ENCODE measurements around the gene ZNF385B. TPM values are rescaled to one million over a fixed set of nuclear protein-coding genes. Genes with fewer than 3 reads are reported as not detected.

The ZNF385B gene
- total RNA-seq, 6 experiments from 2014 or later, result 0.08 to 0.26 (median 0.22) TPM; not detected in 1

GRCh38 chr2:179661986-179662385, 199.4 kb downstream of the ZNF385B start:
- Mint-ChIP-seq H3K36me3 (ENCODE audit: low read depth) (no peaks in the 10 kb centered on the region), H3K27me3 (ENCODE audit: insufficient read depth) (no peaks in the 10 kb centered on the region), H3K4me3 (no peak overlapping the region), H3K9me3 (no peaks in the 10 kb centered on the region), H3K4me1 (ENCODE audit: low read depth) (peaks cover 7% of the 10 kb centered on the region; the same call in 1 of the 2 replicates), H3K27ac (no peak overlapping the region)
- no peak for DNase-seq
- TF ChIP-seq CTCF (IDR thresholded peaks at IDR 0.05), result no peak

- Mint-ChIP-seq H3K4me3 (no peak overlapping the region), H3K27me3 (ENCODE audit: insufficient read depth) (no peaks in the 10 kb centered on the region; the same call in 1 of the 2 replicates), H3K36me3 (ENCODE audit: low read depth) (no peaks in the 10 kb centered on the region), H3K9me3 (no peaks in the 10 kb centered on the region), H3K27ac (no peak overlapping the region), H3K4me1 (ENCODE audit: low read depth) (peaks cover 27% of the 10 kb centered on the region)
- TF ChIP-seq CTCF (IDR thresholded peaks at IDR 0.05), result no peak
- no peak for DNase-seq
These were observed 204.3 kb downstream of the ZNF385B start for GRCh38 chr2:179657068-179657595.

GRCh38 chr2:179655627-179656026, 205.8 kb downstream of the ZNF385B start:
- TF ChIP-seq CTCF (IDR thresholded peaks at IDR 0.05), result no peak

GRCh38 chr2:179654806-179655205, 206.6 kb downstream of the ZNF385B start:
- TF ChIP-seq CTCF (IDR thresholded peaks at IDR 0.05), result no peak
- H3K4me3 Mint-ChIP-seq, result no peak overlapping the region

More at GRCh38 chr2:179655627-179656026, 205.8 kb downstream of the ZNF385B start:
- no peak overlapping the region for H3K27ac Mint-ChIP-seq
- H3K4me3 Mint-ChIP-seq, result no peak overlapping the region
- no peaks in the 10 kb centered on the region for H3K9me3 Mint-ChIP-seq
- peak; percentile 42 for DNase-seq
- H3K36me3 Mint-ChIP-seq (ENCODE audit: low read depth), result no peaks in the 10 kb centered on the region
- H3K27me3 Mint-ChIP-seq (ENCODE audit: insufficient read depth), result no peaks in the 10 kb centered on the region; the same call in 1 of the 2 replicates
- peaks cover 27% of the 10 kb centered on the region for H3K4me1 Mint-ChIP-seq (ENCODE audit: low read depth)

GRCh38 chr2:179652296-179652695, 209.1 kb downstream of the ZNF385B start:
- Mint-ChIP-seq H3K27ac (no peak overlapping the region), H3K4me3 (no peak overlapping the region), H3K4me1 (ENCODE audit: low read depth) (peaks cover 24% of the 10 kb centered on the region), H3K36me3 (ENCODE audit: low read depth) (no peaks in the 10 kb centered on the region), H3K9me3 (no peaks in the 10 kb centered on the region), H3K27me3 (ENCODE audit: insufficient read depth) (no peaks in the 10 kb centered on the region; the same call in none of the 2 replicates)
- no peak for TF ChIP-seq CTCF (IDR thresholded peaks at IDR 0.05)
- DNase-seq, result no peak

More at GRCh38 chr2:179654806-179655205, 206.6 kb downstream of the ZNF385B start:
- Mint-ChIP-seq H3K4me1 (ENCODE audit: low read depth) (peaks cover 27% of the 10 kb centered on the region), H3K36me3 (ENCODE audit: low read depth) (no peaks in the 10 kb centered on the region), H3K27ac (no peak overlapping the region), H3K9me3 (no peaks in the 10 kb centered on the region), H3K27me3 (ENCODE audit: insufficient read depth) (no peaks in the 10 kb centered on the region; the same call in 1 of the 2 replicates)
- DNase-seq, result no peak
